ENCODE data around the gene SLC29A4.
"Not testable (repeated sequence)": the region's sequence is repeated elsewhere in the genome, so short reads cannot be mapped to it uniquely, and the experiment has no call there.

SLC29A4 gene

DNA sequence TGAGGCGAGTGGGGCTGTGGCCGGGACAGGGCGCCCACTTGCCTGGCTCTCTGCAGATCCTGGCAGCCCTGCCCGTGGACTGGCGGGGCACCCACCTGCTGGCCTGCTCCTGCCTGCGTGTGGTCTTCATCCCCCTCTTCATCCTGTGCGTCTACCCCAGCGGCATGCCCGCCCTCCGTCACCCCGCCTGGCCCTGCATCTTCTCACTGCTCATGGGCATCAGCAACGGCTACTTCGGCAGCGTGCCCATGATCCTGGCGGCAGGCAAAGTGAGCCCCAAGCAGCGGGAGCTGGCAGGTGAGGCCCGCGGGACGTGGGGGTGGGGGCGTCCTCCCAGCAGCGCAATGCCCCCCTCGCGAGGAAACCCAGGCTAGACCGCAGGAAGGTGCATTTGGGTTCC lies 17.6 kb downstream of the SLC29A4 start:
- no peak for DNase-seq

DNA sequence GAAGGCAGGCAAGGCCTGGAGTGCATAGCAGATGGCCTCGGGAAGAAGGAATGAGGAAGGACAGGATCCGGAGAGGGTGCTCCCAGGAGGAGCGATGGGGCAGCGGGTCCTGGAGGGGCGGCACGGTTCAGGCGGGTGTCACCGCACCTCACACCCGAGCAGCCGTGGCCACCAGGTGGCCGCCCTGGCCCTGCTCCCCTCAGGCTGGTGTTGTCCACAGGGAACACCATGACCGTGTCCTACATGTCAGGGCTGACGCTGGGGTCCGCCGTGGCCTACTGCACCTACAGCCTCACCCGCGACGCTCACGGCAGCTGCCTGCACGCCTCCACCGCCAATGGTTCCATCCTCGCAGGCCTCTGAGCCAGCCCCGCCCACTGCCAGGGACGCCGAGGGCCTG lies 19.8 kb downstream of the SLC29A4 start:
- no peak for DNase-seq

DNA sequence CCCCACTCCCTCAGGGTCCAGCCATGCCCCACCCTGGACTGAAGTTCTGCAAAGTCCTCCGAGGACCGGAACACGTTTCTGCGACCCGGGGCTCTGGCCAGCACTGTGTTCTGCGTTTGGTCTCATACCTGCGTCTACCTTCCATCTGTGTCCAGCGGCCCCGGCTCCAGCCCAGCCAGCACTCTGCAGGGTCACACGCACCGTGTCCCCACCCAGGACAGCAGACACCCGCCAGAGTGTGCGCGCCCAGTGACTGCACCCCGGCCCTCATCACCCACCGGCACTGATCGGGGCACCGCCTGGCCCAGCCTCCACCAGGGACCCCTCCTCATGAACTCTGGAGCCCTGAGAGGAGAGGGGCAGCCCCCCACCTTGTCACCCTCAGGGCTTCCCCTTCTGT lies 20.3 kb downstream of the SLC29A4 start:
- no peak for DNase-seq

DNA sequence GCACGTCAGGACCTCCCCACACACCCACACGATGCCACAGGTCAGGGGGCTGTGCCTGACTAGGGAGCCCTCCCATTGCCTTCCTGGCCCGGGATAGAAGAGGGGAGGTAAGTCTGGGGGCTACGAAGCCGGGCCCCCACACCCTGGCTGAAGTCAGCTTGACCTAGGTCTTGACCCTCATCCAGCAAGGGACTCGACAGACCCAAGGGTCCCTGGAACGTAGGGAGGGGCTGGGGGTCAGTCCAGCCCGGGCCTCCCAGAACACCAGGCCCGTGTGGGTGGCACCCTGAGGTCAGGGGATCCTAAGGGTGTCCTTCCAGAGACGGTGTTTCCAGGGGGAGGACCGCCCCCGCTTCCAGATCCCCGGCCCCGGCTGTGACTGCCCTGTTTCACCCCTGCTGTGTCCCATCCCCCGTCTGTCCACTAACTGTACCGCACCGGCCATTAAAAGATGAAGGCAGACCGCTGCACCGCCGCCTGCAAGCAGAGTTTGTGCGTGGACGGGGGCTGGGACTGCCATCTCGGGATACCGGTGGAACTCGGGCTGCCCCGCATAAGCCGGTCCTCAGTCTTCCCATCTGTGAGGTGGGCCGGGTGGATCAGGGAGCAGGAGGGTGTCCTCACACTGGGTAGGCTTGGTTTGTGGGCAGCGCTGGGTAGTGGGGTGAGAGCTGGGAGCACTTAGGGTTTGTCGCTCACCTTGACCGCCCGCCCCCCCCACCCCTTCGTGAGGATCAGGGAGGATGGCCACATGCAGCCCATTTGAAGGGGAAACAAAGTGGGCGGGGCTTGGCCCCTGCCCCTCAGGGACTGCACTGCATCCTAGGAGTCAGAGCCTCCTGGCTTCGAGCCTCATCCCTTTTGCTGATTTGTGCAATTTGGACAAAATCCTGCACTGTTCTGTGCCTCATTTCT lies 21.1 kb downstream of the SLC29A4 start:
- no peak for DNase-seq

DNA sequence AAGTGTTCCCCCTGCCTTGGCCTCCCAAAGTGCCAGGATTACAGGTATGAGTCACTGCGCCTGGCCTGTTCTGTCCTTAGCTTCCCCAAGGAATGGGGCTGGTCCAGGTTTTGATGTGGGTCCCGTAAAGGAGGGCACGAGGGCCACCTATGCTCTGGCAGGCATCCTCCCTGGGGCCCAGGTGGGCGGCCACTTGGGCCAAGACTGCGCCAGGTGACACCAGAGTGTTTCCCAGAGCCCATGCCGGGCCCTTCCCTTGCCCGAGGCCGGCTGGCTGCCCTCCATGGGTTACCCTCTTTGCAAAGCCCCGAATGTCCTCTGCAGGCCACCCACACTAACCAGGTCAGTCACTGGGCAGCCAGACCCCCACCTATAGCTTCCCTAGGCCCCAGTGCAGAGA lies 22.3 kb downstream of the SLC29A4 start:
- not testable (repeated sequence) for DNase-seq

DNA sequence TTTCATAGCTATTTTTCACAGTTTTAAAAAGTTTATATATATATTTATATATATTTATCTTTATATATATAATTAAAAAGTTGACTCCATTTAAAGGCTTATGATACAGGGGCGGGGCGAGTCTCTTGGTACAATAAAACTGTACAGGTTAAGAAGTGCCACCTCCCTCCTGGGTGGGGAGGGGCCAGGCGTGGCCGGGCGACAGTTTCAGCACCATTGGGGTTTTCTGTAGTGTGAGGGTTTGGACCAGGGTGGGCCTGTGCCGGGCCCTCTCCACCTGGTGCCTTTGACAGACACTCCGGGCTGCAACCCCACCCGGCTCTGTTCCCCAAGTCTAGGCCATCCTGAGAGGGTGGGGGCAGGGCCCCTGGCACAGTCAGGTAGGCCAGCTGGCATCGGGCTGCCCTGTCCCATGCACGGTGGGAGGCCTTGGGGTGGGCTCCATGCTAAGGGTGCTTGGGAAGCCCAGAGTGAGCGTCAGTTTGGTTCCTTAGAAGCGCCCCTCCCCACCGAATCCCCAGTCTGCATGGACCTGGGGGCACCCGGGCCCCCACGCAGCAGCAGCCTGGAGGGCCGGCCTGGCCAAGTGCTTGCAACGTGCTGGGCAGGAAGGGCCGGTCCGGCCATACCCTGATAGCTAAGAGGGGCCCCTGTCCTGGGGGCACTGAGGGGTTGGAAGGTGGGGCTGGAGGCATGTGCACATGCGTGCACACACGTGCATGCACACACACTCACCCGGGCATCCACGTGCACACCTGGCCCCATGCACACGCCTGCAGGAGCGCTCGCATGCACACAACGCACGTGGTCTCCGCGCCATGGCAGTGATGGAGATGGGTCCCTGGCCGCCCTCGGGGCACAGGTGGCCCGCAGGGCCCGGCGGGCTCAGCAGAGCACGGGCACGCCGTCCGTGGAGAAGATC lies 24.7 kb downstream of the SLC29A4 start:
- DNase-seq, result not testable (repeated sequence)

DNA sequence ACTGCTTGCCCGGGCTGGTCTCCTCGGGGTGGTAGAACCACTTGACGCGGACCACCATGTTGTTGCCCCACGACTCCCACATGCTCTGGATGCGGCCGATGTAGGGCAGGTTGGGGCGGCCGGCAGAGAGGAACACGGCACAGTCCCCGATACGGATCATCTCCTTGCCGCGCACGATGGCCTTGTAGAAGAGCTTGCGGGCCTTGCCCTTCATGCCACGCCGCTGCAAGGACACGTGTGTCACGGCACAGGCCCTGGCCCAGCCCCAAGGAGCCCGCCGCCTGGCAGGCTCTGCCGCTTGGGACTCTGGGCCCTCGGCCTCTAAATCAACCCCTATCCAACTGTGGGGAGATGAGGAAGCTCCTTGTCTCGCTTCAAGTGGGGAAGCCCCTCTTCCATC lies 26.4 kb downstream of the SLC29A4 start:
- DNase-seq, result no peak

DNA sequence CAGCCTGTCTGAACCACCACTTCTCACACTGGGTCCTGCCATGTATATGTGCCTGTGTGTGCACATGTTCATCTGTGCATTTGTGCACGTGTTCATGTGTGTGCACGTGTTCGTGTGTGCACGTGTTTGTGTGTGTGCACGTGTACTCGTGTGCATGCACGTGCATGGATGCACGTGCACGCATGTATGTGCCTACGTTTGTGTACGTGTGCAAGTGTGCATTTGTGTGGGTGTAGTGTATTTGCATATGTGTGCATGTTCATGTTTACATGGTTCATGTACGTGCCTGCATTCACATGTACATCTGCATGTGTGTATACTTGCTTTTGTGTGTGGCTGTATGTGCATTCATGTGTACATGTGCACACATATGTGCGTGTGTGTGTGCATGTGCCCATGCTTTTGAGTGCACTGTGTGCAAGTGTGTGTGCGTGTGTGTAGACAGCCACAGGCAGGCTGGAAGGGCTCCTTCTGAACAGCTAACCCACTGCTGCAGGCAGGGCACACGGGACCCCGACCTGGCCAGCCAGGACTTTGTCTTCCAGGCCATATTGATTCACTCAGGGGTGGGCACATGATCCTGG lies 28.2 kb downstream of the SLC29A4 start:
- no peak for DNase-seq

DNA sequence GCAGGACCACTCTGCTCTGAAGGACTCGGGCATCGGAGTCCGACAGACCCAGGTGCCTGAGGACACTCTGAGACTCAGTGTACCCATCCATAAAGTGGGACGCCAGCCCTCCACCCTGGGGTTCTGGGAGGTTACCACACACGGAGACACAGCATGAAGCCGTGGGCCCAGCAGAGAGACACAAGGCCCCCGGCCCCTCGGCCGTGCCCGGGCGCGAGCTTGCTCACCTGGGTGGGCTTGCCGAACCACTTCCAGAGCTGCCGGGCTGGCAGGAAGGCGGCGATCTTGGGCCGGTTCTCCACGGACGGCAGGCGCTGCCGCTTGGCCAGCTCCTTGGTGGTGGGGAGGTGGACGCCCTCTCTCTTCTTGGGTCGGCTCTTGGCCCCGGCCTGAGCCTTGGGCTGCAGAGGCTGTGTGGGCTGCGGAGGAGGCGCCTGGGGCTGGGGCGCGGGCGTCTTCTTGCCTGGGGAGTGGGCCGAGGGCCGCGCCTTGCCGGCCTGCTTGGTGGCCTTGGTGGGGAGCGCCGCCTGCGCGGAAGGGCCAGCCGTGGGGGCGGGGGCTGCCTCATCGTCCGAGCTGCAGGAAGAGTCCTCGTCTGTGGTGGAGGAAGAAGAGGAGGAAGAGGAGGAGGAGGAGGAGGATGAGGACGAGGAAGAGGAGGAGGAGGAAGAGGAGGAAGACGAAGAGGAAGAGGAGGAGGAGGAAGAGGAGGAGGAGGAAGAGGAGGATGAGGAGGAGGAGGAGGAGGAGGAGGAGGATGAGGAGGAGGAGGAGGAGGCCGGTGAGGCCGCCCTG lies 29.7 kb downstream of the SLC29A4 start:
- DNase-seq, result not testable (repeated sequence)

DNA sequence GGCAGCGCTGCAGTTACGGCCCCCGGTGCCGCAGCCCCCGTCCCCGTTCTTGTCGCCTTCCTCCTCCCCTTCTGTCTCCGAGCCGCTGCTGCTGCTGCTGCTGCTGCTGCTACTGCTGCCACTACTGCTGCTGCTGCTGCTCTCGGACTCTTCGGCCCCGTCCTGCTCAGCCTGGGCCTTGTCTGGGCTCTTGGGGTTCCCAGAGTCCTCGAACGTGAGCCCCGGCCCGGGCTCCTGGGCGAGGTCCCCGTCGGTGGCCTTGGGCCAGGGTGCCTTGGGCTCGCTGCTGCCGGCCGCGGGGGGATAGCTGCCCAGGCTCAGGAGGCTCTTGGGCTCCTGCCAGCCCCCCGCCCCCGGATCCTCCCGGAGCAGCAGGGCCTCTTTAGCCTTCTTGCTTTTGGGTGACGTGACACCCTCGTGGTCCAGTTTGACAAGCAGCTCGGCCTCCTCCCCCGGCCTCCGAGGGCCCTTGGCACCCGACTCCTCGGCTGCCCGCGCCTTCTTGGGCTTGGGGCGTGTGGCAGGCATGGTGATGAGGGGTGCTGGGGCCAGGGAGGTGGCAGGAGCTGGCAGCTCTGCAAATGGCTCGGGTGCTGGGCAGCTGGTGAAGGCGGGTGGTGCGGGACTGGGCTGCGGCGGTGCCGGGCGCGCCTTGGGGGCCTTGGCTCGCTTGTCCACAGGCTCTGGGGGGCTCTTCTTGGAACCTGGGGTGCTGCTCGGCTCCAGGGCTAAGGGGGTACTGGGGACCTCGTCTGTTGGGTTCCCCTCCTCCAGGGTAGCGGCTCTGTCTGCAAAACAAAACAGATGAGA lies 30.5 kb downstream of the SLC29A4 start:
- not testable (repeated sequence) for DNase-seq

DNA sequence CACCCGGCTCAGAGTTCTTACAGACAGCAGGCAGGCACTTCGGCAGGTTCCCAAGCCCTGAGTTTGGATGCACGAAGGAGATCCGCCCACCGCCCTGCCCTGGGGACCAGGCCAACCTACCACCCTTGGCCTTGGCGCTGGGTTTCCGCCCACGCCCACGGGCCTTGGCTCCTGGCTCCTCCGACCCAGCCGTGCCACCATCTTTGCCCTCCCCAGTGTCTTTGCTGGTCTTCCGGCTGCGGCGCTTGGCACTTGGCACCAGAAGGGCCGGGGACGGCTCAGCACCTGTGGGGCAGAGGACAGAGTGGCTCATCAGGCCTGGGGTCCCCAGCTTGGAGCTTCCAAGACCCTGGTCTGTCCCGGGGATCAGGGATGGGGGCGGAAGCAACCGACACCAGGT lies 32.1 kb downstream of the SLC29A4 start:
- no peak for DNase-seq

DNA sequence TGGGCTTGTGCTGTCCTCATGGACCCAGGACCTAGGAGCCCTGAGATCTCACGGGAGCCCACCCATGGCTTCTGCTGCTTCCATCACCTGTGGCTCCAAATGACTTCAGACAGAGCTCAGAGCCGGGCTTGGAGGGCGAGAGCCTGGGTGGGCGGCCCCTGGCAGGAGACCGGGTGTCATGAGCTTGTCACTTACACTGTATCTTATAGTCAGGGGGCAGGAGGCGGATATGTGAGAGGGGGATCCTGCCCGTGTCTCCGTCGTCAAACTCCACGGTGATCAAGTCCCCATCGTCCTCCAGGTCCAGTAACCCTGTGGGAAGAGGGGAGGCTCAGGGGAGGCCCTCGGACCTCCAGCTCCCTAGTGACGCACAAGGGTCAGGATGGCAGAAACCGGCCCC lies 33.0 kb downstream of the SLC29A4 start:
- no peak for DNase-seq

DNA sequence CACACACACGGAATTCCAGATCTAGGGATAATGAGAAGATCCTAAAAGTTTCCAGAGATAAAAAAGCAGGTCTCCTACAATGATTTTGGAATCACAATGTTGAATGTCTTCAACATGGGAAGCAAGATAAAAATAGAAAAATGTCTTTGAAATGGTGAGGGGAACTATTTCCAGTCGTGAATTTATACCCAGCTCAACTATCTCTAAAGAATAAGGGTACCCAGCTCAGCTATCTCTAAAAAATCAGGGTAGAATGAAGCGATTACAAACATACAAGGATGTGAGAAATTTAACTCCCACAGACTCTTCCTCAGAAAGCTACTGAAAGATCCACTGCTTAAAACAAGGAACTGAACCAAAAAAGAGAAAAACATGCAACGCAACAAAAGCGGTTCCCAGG lies 35.9 kb downstream of the SLC29A4 start:
- not testable (repeated sequence) for DNase-seq

DNA sequence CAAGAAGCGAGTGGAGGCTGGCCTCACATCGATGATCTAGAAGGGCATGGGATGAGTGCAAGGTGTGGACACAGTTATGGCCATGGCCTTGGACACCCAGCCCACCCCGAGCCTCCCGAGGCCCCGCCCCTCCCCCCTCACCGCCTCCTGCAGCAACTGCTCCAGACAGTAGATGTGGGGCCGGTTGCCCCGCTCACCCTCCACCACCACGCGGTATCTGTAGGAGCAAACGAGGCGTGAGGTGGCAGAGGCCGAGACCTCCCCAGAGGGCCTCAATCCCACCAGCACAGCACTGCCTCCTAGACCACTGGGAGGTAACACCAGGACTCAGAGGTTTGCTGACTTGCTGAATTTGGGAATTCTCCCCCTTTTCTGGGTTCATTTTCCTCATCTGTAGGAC lies 37.6 kb downstream of the SLC29A4 start:
- DNase-seq, result no peak

DNA sequence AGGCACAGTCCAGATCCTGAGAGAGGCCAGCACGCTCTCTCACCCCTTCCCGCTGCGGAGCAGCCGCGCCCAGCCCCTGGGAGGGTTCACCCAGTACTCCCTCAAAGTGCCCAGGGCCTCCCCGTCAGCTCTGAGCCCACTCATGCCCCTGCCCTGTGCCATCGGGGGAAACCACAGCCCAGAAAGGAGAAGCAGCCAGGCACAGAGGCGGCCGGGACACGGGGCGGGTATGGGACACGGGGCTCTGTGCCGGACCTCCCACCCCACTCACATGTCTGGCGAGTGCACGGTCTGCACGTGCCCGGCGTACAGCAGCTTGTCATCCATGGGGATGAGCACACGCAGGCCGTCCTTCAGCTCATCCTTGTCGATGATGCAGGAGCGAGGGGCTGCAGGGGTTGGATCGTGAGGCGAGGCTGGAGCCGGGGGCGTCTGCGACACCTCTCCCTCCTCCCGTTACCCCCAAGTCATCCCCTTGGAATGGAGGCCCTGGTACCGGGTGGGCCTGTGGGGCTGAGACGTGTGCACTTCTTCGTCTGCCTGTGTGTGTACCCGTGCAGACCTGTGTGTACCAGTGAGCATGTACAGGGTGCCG lies 38.2 kb downstream of the SLC29A4 start:
- no peak for DNase-seq

DNA sequence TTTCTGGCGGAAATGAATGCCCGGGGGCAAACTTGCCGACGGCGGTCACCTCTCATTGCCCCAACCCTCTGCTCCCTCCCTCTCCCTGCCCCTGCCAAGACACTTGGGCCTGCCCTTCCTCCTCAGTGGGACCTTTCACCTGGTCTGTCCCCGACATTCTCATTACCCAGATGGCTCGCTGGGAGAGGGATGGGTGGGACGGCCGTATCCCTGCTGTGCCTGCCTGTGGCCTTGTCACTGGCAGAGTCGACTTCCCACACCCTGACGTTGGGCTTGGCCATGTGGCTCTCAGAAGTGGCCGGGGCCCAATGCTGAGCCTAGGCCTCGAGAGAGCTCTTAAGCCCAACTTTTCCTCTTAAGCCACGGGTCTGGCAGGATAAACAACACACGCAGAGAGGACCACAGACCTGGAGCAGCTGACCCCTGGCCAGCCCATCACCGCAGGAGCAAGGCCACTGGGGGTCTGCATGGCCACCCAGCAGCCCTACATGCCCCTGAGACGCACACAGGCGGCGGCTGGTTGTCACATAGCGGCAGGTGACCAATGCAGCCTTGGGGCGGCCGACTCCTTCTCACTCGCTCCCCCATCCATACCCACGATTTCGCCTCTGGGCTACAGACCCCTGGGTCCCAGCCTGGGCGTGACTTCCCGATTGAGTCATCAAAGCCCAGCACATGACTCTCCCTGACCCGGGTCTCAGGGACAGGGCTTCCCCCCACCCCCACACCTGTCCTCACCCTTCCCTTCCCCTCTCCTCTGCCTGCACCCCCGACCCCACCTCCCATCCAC lies 40.1 kb downstream of the SLC29A4 start:
- no peak for DNase-seq

DNA sequence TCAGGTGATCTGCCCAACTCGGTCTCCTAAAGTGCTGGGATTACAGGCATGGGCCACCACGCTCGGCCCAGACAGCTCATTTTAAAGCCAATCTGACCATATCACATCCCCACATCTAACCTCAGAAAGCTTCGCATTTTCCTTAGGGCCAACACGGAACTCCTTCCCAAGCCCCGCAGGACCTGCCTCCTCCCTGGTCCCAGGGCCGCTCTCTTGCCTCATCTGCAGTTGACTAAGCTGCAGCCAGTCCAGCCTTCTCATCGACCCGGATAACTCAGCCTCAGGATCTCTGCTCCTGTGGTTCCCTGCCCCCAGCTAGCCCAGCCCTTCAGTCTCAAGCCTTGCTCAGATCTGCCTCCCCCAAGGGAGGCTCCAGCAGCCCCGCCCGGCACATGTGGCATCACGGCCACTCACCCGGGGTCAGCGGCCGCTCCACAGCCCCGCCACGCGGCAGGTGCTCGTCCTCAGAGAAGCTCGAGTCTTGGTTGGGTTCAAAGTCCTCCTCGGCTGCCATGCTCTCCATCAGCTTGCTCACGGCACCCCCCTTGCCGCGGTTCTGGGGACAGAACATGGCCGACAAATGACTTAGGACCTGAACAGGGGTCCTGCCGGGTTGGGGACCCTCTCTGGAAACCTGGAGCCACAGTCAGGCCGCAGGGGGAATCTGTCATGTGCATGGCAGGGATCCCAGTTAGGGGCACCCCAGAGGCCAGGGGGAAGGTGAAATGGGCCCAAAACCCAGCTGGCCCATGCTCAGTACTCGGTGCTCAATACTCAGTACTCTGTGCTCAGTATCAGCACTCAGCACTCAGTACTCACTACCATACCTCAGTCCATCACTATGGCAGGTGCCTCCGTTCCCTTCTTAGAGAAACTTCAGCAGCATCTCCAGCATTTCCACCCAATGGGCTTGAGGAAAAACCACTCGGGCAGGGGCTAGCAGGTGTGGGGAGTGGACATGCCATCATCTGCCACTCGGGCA lies 41.3 kb downstream of the SLC29A4 start:
- DNase-seq, result not testable (repeated sequence)

DNA sequence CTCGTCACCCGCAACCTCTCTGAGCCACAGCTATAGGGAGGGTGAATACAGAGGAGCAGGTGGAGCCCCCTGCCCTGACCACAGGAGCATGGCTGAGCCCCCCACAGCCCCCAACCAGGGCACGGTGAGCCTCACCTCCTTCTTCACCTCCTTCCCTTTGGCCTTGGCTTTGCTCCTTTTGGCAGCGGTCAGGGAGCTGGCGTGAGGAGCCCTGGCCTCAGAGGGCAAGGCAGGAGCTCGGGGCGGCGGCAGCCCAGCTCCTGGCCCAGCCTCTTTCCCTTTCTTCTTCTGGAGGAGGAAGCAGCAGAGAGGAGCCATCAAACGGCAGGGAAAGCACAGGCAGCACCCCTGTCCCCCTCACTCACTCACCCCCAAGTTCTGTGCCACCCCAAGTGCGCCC lies 42.2 kb downstream of the SLC29A4 start:
- no peak for DNase-seq

DNA sequence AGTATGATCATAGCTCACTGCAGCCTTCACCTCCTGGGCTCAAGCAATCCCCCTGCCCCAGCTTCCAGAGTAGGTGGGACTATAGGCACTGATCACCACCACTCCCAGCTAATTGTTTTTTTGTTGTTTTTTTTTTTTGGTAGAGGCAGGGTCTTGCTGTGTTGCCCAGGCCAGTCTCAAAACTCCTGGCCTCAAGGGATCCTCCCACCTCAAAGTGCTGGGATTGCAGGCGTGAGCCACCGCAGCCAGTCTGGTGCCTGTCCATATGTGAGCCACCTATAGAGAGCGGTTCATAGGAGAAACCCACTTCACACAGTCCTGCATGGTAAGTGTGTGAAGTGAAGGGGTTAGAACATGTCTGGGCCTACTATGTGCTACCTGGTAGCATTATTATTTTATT lies 47.5 kb downstream of the SLC29A4 start:
- no peak for DNase-seq
